Suprapubic skin (tissue), 4 donors: ENCODE measurements around the gene TNFSF8. TPM values are rescaled to one million over a fixed set of nuclear protein-coding genes. Genes with fewer than 3 reads are reported as not detected.

ENCODE experiments used
- DNase-seq, 2 donors: peaks; one replicate each; pipeline ENCODE4 v3.0.0-alpha.2; 2019; ENCODE audit warnings: low spot score in 2 of 2
- H3K27ac ChIP-seq: fragments of 200-600 bp; sonication (generic); one replicate; pipeline ENCODE4 v1.5.1; 2019
- H3K27me3 ChIP-seq: fragments of 200-600 bp; sonication (generic); one replicate; pipeline ENCODE4 v1.5.1; 2019
- H3K36me3 ChIP-seq: fragments of 200-600 bp; sonication (generic); one replicate; pipeline ENCODE4 v1.5.1; 2019
- H3K4me1 ChIP-seq: fragments of 200-600 bp; sonication (generic); one replicate; pipeline ENCODE4 v1.5.1; 2019
- H3K4me3 ChIP-seq: fragments of 200-600 bp; sonication (generic); one replicate; pipeline ENCODE4 v1.5.1; 2019; ENCODE audit warnings: mild to moderate bottlenecking
- H3K9me3 ChIP-seq: fragments of 200-600 bp; sonication (generic); one replicate; pipeline ENCODE4 v1.5.1; 2019
- EP300 ChIP-seq: sonication (generic); formaldehyde crosslinking; IDR thresholded peaks from one replicate; pipeline ENCODE4 v1.6.1; 2017; ENCODE audit warnings: antibody characterized with exemption
- POLR2A ChIP-seq, 2 donors: fragments of 450-650 bp; IDR thresholded peaks; one replicate each; pipeline ENCODE4 v1.6.1; 2017; ENCODE audit warnings: antibody characterized with exemption in 2 of 2, mild to moderate bottlenecking in 2 of 2, moderate library complexity in 2 of 2
- POLR2AphosphoS5 ChIP-seq, 3 donors: sonication (generic); formaldehyde crosslinking; IDR thresholded peaks; one replicate each; pipeline ENCODE4 v1.6.1; 2017; ENCODE audit warnings: antibody characterized with exemption in 3 of 3
- WGBS: methylation state at CpG from one replicate; pipeline ENCODE4 v1.1.5; 2018; 5-methylcytosine and 5-hydroxymethylcytosine counted together
- total RNA-seq, 4 donors: library from RNA; depleted of rRNA; stranded (reverse); fragments of >200 nt; gene quantifications; one replicate each; pipeline ENCODE4 v1.1.0, GENCODE V29; 2016
- TF ChIP-seq, protein P1 (sequence below), 2 donors: fragments of 200-600 bp in 1 of 2; fragments of 450-650 bp in 1 of 2; sonication (generic) in 1 of 2; IDR thresholded peaks; one replicate each; pipeline ENCODE4 v1.5.1; 2016 to 2019; ENCODE audit warnings: antibody characterized with exemption in 2 of 2, mild to moderate bottlenecking in 1 of 2, moderate library complexity in 1 of 2

TNFSF8 gene
- total RNA-seq, 4 donors from 2014 or later = 0.23 to 4.0 (median 1.4) TPM

DNA sequence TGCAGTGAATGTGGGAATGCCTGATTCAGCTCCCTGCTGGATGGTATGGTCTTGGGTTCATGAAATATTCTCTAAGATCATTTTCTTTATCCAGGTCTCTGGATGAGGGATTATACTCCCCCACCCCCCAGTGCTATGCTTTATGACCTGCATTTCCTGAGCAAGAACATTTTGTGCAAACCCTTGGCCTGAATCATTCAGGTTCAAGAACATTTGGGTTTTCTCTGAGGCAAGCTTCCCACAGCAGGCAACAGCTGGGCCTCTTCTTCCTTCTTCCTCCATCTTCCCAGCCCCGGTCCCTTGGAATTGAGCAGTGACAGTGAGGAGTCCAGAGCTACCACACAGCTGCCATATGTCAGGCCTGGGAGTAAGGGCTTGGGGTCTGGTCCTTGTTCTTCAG lies 65.9 kb downstream of the TNFSF8 start:
- no peak overlapping the region for H3K4me3 ChIP-seq
- no peaks in the 10 kb centered on the region for H3K4me1 ChIP-seq
- TF ChIP-seq, protein P1, sequence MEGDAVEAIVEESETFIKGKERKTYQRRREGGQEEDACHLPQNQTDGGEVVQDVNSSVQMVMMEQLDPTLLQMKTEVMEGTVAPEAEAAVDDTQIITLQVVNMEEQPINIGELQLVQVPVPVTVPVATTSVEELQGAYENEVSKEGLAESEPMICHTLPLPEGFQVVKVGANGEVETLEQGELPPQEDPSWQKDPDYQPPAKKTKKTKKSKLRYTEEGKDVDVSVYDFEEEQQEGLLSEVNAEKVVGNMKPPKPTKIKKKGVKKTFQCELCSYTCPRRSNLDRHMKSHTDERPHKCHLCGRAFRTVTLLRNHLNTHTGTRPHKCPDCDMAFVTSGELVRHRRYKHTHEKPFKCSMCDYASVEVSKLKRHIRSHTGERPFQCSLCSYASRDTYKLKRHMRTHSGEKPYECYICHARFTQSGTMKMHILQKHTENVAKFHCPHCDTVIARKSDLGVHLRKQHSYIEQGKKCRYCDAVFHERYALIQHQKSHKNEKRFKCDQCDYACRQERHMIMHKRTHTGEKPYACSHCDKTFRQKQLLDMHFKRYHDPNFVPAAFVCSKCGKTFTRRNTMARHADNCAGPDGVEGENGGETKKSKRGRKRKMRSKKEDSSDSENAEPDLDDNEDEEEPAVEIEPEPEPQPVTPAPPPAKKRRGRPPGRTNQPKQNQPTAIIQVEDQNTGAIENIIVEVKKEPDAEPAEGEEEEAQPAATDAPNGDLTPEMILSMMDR (IDR thresholded peaks at IDR 0.05) = no peak
- no peak for TF ChIP-seq POLR2AphosphoS5 (IDR thresholded peaks at IDR 0.05)
- no peak for TF ChIP-seq POLR2A (IDR thresholded peaks at IDR 0.05)
- TF ChIP-seq EP300 = no peak
- 100% methylated on average over 1 of the region's 1 CpG for WGBS
- no peaks in the 10 kb centered on the region for H3K9me3 ChIP-seq
- no peaks in the 10 kb centered on the region for H3K27me3 ChIP-seq
- no peak overlapping the region for H3K27ac ChIP-seq
- no peak for DNase-seq
- H3K36me3 ChIP-seq = no peaks in the 10 kb centered on the region

DNA sequence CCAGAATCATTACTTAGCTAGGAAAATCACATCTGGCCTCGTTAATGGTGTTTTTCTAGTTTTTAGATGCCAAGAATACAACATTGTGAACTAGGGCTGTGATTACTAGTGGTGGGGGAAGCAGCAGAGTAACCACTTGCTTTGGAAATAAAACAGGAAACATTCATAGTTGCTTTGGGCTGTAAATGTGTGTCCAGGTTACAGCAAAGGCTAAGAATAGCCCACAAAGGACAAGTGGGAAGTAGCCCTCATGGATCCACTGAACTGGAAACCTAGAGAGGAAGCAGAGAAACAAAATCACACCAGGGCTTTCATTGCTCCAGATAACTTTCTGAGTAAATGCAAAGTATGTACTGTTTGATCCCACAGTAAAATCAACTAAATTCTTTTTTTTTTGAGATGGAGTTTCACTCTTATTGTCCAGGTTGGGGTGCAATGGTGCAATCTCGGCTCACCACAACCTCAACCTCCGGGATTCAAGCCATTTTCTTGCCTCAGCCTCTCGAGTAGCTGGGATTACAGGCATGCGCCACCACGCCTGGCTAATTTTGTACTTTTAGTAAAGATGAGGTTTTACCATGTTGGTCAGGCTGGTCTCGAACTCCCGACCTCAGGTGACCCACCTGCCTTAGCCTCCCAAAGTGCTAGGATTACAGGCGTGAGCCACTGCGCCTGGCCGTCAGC lies 68.3 kb downstream of the TNFSF8 start:
- Histone ChIP-seq H3K27ac (no peak overlapping the region), H3K4me3 (no peak overlapping the region), H3K9me3 (no peaks in the 10 kb centered on the region), H3K27me3 (no peaks in the 10 kb centered on the region), H3K36me3 (no peaks in the 10 kb centered on the region), H3K4me1 (no peaks in the 10 kb centered on the region)
- TF ChIP-seq, protein P1 (IDR thresholded peaks at IDR 0.05) = no peak
- TF ChIP-seq POLR2A (IDR thresholded peaks at IDR 0.05) (no peak), POLR2AphosphoS5 (IDR thresholded peaks at IDR 0.05) (no peak), EP300 (no peak)
- no peak for DNase-seq
- 88% methylated on average over 11 of the region's 11 CpGs for WGBS

DNA sequence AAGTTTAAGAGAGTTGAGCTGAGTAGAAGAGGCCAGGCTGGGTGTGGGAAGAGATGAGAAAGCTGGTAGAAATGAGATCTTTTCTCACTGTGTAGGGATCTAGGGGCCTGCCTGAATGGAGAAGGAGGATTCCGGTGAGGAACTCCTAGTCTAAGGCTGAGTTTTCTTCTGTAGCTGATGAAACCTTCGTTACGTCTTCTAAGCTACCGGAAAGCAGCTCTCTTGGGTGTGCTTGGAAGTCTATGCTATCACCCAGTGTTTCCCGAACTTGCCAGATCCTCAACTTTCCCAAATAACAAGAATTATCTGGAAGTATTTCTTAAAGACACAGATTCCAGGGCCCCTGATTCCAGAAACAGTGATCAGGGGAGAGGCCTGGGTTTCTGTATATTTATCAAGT lies 69.1 kb downstream of the TNFSF8 start:
- Histone ChIP-seq H3K4me3 (no peak overlapping the region), H3K4me1 (no peaks in the 10 kb centered on the region), H3K27me3 (no peaks in the 10 kb centered on the region), H3K9me3 (no peaks in the 10 kb centered on the region), H3K27ac (no peak overlapping the region), H3K36me3 (no peaks in the 10 kb centered on the region)
- no peak for DNase-seq
- WGBS = 85% methylated on average over 5 of the region's 5 CpGs
- no peak for TF ChIP-seq POLR2AphosphoS5 (IDR thresholded peaks at IDR 0.05)
- TF ChIP-seq POLR2A (IDR thresholded peaks at IDR 0.05) = no peak
- TF ChIP-seq, protein P1 (IDR thresholded peaks at IDR 0.05) = no peak
- TF ChIP-seq EP300 = no peak

DNA sequence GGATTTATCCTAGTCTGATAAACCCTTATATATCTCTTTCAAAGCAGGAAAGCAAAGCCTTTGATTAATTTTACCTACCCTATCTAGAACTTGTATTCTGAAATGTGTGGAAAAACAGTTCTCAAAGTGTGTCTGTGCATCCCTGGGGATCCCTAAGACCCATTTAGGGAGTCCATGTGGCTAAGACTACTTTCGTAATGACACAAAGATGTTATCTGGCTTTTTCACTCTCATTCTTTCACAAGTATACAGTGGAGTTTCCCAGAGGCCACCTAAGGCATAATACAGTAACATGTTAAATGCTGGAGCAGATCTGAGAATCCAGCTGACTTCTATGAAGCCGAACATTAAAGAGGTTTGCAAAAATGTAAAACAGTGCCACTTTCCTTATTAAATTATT lies 70.2 kb downstream of the TNFSF8 start:
- no peak overlapping the region for H3K4me3 ChIP-seq
- no peaks in the 10 kb centered on the region for H3K27me3 ChIP-seq
- no peaks in the 10 kb centered on the region for H3K36me3 ChIP-seq
- no peaks in the 10 kb centered on the region for H3K9me3 ChIP-seq
- no peaks in the 10 kb centered on the region for H3K4me1 ChIP-seq
- no peak for DNase-seq
- H3K27ac ChIP-seq = no peak overlapping the region
- TF ChIP-seq POLR2A (IDR thresholded peaks at IDR 0.05) (no peak), EP300 (no peak), POLR2AphosphoS5 (IDR thresholded peaks at IDR 0.05) (no peak)
- TF ChIP-seq, protein P1 (IDR thresholded peaks at IDR 0.05) = no peak
- WGBS = 72% methylated on average over 2 of the region's 2 CpGs

DNA sequence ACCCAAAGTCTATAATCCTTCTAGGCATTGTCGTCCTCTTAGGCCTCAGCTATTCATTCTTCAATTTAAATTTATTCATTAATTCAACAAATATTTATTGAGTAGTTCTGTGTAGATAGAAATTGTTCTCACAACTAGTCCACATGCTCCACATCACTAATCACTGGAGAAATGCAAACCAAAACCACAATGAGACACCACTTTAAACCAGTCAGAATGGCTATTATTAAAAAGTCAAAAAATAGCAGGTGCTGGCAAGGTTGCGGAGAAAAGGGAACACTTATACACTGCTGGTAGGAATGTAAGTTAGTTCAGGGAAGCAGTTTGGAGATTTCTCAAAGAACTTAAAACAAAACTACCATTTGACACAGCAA lies 73.5 kb downstream of the TNFSF8 start:
- no peaks in the 10 kb centered on the region for H3K9me3 ChIP-seq
- peaks cover 3% of the 10 kb centered on the region for H3K4me1 ChIP-seq
- H3K36me3 ChIP-seq = no peaks in the 10 kb centered on the region
- no peak for DNase-seq
- no peak for TF ChIP-seq POLR2AphosphoS5 (IDR thresholded peaks at IDR 0.05)
- no peak for TF ChIP-seq POLR2A (IDR thresholded peaks at IDR 0.05)
- TF ChIP-seq EP300 = no peak
- TF ChIP-seq, protein P1 (IDR thresholded peaks at IDR 0.05) = no peak
- H3K27ac ChIP-seq = peak overlapping the region; percentile 57
- no peak overlapping the region for H3K4me3 ChIP-seq
- no peaks in the 10 kb centered on the region for H3K27me3 ChIP-seq
- WGBS = 89% methylated on average over 2 of the region's 2 CpGs
